ENCODE results near the gene PTGIR. TPM values are rescaled to one million over a fixed set of nuclear protein-coding genes. Genes with fewer than 3 reads are reported as not detected.

Gene PTGIR
- total RNA-seq, 1 donor from 2014 or later: not detected

GRCh38 chr19:46617601-46618000 lies 7.3 kb downstream of the PTGIR start:
- Mint-ChIP-seq H3K27ac (ENCODE audit: unreplicated experiment) (no peak overlapping the region), H3K4me3 (no peak overlapping the region), H3K36me3 (ENCODE audit: low read depth) (no peaks in the 10 kb centered on the region), H3K9me3 (no peaks in the 10 kb centered on the region), H3K4me1 (peaks cover 26% of the 10 kb centered on the region), H3K27me3 (ENCODE audit: low read depth) (no peaks in the 10 kb centered on the region)
- no peak for DNase-seq (ENCODE audit: low read depth, low spot score)
- no peak for TF ChIP-seq CTCF (conservative IDR thresholded peaks at IDR 0.05)

- H3K27ac Mint-ChIP-seq (ENCODE audit: unreplicated experiment): peak overlapping the region; percentile 91
- H3K4me1 Mint-ChIP-seq: peaks cover 26% of the 10 kb centered on the region
- no peak overlapping the region for H3K4me3 Mint-ChIP-seq
- DNase-seq (ENCODE audit: low read depth, low spot score): peak; percentile 45
- H3K36me3 Mint-ChIP-seq (ENCODE audit: low read depth): no peaks in the 10 kb centered on the region
- no peaks in the 10 kb centered on the region for H3K9me3 Mint-ChIP-seq
- peak; percentile 57 for TF ChIP-seq CTCF (conservative IDR thresholded peaks at IDR 0.05)
- no peaks in the 10 kb centered on the region for H3K27me3 Mint-ChIP-seq (ENCODE audit: low read depth)
Observed at GRCh38 chr19:46616631-46617322, 8.1 kb downstream of the PTGIR start.

- no peaks in the 10 kb centered on the region for H3K27me3 Mint-ChIP-seq (ENCODE audit: low read depth)
- peak overlapping the region; percentile 35 for H3K27ac Mint-ChIP-seq (ENCODE audit: unreplicated experiment)
- H3K36me3 Mint-ChIP-seq (ENCODE audit: low read depth): no peaks in the 10 kb centered on the region
- peaks cover 18% of the 10 kb centered on the region for H3K4me1 Mint-ChIP-seq
- H3K9me3 Mint-ChIP-seq: no peaks in the 10 kb centered on the region
- no peak overlapping the region for H3K4me3 Mint-ChIP-seq
- no peak for TF ChIP-seq CTCF (conservative IDR thresholded peaks at IDR 0.05)
- DNase-seq (ENCODE audit: low read depth, low spot score): no peak
Observed at GRCh38 chr19:46615966-46616365, 8.9 kb downstream of the PTGIR start.

- Mint-ChIP-seq H3K4me3 (peak overlapping the region; percentile 33), H3K4me1 (peaks cover 13% of the 10 kb centered on the region), H3K27ac (ENCODE audit: unreplicated experiment) (no peak overlapping the region), H3K27me3 (ENCODE audit: low read depth) (no peaks in the 10 kb centered on the region), H3K9me3 (no peaks in the 10 kb centered on the region), H3K36me3 (ENCODE audit: low read depth) (peaks cover 2% of the 10 kb centered on the region)
- TF ChIP-seq CTCF (conservative IDR thresholded peaks at IDR 0.05): peak; percentile 89
- peak; percentile 93 for DNase-seq (ENCODE audit: low read depth, low spot score)
Observed at GRCh38 chr19:46614114-46614722, 10.7 kb downstream of the PTGIR start.

GRCh38 chr19:46613525-46613924 lies 11.4 kb downstream of the PTGIR start:
- Mint-ChIP-seq H3K27me3 (ENCODE audit: low read depth) (no peaks in the 10 kb centered on the region), H3K4me1 (peaks cover 13% of the 10 kb centered on the region), H3K27ac (ENCODE audit: unreplicated experiment) (no peak overlapping the region), H3K36me3 (ENCODE audit: low read depth) (peaks cover 5% of the 10 kb centered on the region), H3K9me3 (no peaks in the 10 kb centered on the region), H3K4me3 (no peak overlapping the region)
- no peak for TF ChIP-seq CTCF (conservative IDR thresholded peaks at IDR 0.05)
- DNase-seq (ENCODE audit: low read depth, low spot score): no peak

Measured in neural crest cell (in vitro differentiated cells).